ENCODE data around the gene RDH13.
"Not testable (repeated sequence)": the region's sequence is repeated elsewhere in the genome, so short reads cannot be mapped to it uniquely, and the experiment has no call there.

Gene RDH13

GRCh38 chr19:55048446-55048845 lies 14.5 kb downstream of the RDH13 start:
- FAIRE-seq (no peak), DNase-seq (ENCODE audit: insufficient read length, low spot score) (no peak)

- FAIRE-seq (no peak), DNase-seq (ENCODE audit: insufficient read length, low spot score) (no peak)
These were observed 15.0 kb downstream of the RDH13 start for GRCh38 chr19:55047951-55048350.

GRCh38 chr19:55046975-55047622 lies 15.8 kb downstream of the RDH13 start:
- DNase-seq (ENCODE audit: insufficient read length, low spot score) = no peak
- no peak for FAIRE-seq

- DNase-seq (ENCODE audit: insufficient read length, low spot score) (no peak), FAIRE-seq (no peak)
These were observed 17.9 kb downstream of the RDH13 start for GRCh38 chr19:55044771-55045716.

- no peak for FAIRE-seq
- DNase-seq (ENCODE audit: insufficient read length, low spot score) = no peak
These were observed 18.7 kb downstream of the RDH13 start for GRCh38 chr19:55044286-55044685.

- DNase-seq (ENCODE audit: insufficient read length, low spot score) = no peak
- FAIRE-seq = no peak
These were observed 20.3 kb downstream of the RDH13 start for GRCh38 chr19:55042688-55043087.

- DNase-seq (ENCODE audit: insufficient read length, low spot score) (no peak), FAIRE-seq (no peak)
These were observed 20.6 kb downstream of the RDH13 start for GRCh38 chr19:55042344-55042678.

- no peak for DNase-seq (ENCODE audit: insufficient read length, low spot score)
- FAIRE-seq = no peak
These were observed 21.2 kb downstream of the RDH13 start for GRCh38 chr19:55041627-55042343.

- DNase-seq (ENCODE audit: insufficient read length, low spot score) (no peak), FAIRE-seq (no peak)
These were observed 21.7 kb downstream of the RDH13 start for GRCh38 chr19:55041244-55041626.

- not testable (repeated sequence) for FAIRE-seq; DNase-seq (ENCODE audit: insufficient read length, low spot score)
These were observed 22.3 kb downstream of the RDH13 start for GRCh38 chr19:55040654-55041053.

- FAIRE-seq; DNase-seq (ENCODE audit: insufficient read length, low spot score): not testable (repeated sequence)
These were observed 25.3 kb downstream of the RDH13 start for GRCh38 chr19:55037603-55038002.

- FAIRE-seq = no peak
- no peak for DNase-seq (ENCODE audit: insufficient read length, low spot score)
These were observed 26.9 kb downstream of the RDH13 start for GRCh38 chr19:55036058-55036457.

GRCh38 chr19:55034751-55035150 lies 28.2 kb downstream of the RDH13 start:
- DNase-seq (ENCODE audit: insufficient read length, low spot score) = no peak
- FAIRE-seq = no peak

GRCh38 chr19:55032976-55033643 lies 29.8 kb downstream of the RDH13 start:
- DNase-seq (ENCODE audit: insufficient read length, low spot score); FAIRE-seq: not testable (repeated sequence)

GRCh38 chr19:55032170-55032800 lies 30.7 kb downstream of the RDH13 start:
- DNase-seq (ENCODE audit: insufficient read length, low spot score) (no peak), FAIRE-seq (no peak)

- FAIRE-seq (no peak), DNase-seq (ENCODE audit: insufficient read length, low spot score) (no peak)
These were observed 31.8 kb downstream of the RDH13 start for GRCh38 chr19:55031178-55031577.

- DNase-seq (ENCODE audit: insufficient read length, low spot score) (no peak), FAIRE-seq (no peak)
These were observed 34.2 kb downstream of the RDH13 start for GRCh38 chr19:55028757-55029156.

- DNase-seq (ENCODE audit: insufficient read length, low spot score) = no peak
- FAIRE-seq = no peak
These were observed 35.2 kb downstream of the RDH13 start for GRCh38 chr19:55027472-55028337.

GRCh38 chr19:55027140-55027471 lies 35.8 kb downstream of the RDH13 start:
- not testable (repeated sequence) for FAIRE-seq; DNase-seq (ENCODE audit: insufficient read length, low spot score)

- DNase-seq (ENCODE audit: insufficient read length, low spot score) (no peak), FAIRE-seq (no peak)
These were observed 38.8 kb downstream of the RDH13 start for GRCh38 chr19:55024111-55024510.

All from GM19239 (cell line).